ENCODE measurements around the gene PIK3C3.
A peak's percentile ranks its signal among the peaks of the same experiment; 100 is the strongest.

PIK3C3 gene

DNA sequence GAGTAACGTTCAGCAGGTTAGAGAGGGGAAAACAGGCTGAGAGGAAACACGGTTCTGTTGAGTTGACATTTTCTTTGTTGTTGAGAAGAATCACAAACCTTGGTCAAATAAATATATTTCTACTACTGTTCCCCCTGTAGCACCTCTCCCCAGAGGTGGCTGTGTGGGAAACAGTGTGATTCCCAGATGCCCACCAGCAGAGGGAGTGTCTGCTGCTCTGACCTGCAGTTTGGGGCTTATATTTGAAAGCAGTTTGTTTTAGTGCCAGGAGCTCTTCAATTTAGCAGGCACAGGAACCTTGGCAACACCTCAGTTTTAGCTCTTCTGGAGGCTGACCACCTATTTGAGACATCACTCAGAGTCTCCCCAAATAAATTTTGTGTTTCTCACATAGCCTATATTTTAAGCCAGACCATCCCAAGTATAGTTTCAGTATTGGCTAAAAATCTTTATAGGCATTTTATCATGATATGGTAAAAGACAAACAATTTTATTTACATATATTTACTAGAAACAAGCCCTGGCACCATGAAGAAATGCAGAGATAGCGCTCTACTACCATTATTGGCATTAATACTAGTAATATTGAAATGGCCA is 75.7 kb downstream of the PIK3C3 start:
- TF ChIP-seq, protein P1, sequence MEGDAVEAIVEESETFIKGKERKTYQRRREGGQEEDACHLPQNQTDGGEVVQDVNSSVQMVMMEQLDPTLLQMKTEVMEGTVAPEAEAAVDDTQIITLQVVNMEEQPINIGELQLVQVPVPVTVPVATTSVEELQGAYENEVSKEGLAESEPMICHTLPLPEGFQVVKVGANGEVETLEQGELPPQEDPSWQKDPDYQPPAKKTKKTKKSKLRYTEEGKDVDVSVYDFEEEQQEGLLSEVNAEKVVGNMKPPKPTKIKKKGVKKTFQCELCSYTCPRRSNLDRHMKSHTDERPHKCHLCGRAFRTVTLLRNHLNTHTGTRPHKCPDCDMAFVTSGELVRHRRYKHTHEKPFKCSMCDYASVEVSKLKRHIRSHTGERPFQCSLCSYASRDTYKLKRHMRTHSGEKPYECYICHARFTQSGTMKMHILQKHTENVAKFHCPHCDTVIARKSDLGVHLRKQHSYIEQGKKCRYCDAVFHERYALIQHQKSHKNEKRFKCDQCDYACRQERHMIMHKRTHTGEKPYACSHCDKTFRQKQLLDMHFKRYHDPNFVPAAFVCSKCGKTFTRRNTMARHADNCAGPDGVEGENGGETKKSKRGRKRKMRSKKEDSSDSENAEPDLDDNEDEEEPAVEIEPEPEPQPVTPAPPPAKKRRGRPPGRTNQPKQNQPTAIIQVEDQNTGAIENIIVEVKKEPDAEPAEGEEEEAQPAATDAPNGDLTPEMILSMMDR (IDR thresholded peaks at IDR 0.05; ENCODE audit: insufficient read depth, missing control alignments), result peak; percentile 57
- FAIRE-seq, result no peak
- no peak for DNase-seq (ENCODE audit: insufficient read length, low spot score)

DNA sequence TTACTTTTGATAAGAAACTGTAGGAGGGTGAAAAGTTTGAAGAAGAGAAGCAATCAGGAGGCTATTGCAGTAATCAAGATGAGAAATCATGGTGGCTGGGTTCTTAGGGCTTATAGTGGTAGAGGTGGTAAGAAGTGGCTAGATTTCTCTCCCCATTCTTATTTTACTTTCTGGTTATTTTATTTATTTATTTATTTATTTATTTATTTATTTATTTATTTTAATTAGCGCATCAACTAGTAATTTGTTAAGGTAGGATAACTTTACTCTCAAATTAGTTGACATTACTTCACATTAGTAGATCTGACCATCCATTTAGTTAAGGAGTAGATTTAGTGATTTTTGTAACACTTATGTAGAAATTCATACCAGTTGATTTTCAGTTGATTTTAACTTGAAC is 77.4 kb downstream of the PIK3C3 start:
- no peak for DNase-seq (ENCODE audit: insufficient read length, low spot score)
- TF ChIP-seq, protein P1 (IDR thresholded peaks at IDR 0.05; ENCODE audit: insufficient read depth, missing control alignments), result no peak
- no peak for FAIRE-seq

DNA sequence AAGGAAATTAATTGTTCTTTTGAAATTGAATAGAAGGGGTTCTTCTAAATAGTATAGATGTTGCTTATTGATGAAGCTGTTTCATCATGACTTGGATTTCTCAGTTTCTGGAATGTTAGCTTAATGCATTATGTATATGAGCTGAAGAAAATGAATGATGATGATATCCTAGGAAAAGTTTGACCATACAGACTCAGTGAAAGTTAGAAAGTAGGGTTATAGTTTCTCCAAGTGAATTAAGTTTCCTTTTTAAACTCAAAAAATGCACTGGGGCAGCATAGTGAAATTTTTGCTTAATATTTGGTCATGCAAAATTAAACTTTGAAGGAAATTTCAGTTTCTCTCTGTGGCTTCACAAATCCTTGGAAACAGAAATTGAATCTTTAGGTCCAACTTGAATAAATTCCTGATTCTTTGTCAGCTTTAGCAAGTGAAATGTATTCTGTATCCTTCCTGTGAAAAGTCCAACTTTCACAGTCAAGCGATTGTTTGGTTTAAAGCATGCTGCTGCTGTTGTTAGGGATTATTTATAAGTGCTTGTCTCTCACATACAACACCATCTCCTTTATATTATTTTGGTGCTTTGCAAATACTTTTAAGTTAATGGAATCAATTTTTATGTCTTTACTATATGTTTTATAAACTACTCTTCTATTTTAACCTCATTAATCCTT is 78.2 kb downstream of the PIK3C3 start:
- TF ChIP-seq, protein P1 (IDR thresholded peaks at IDR 0.05; ENCODE audit: insufficient read depth, missing control alignments), result no peak
- FAIRE-seq, result peak; percentile 73
- DNase-seq (ENCODE audit: insufficient read length, low spot score), result no peak

DNA sequence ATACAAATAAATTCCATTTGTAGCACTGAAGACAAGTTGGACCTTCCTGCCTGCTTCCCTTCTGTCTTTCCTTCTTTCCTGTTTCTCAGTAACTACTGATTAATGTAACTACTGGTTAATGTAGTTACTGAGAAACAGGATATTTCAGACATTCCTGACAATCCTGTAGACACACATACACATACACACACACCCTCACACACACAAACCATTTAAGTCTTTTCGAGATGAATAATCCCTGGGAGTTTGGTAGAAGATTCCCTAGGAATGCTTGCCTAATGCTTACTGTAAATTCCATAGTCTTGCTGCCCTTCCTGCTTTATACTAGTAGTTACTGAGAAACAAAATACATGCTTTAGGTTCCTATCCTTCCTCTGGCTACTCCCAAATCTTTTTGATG is 83.9 kb downstream of the PIK3C3 start:
- no peak for DNase-seq (ENCODE audit: insufficient read length, low spot score)
- FAIRE-seq, result peak; percentile 80
- TF ChIP-seq, protein P1 (IDR thresholded peaks at IDR 0.05; ENCODE audit: insufficient read depth, missing control alignments), result no peak

DNA sequence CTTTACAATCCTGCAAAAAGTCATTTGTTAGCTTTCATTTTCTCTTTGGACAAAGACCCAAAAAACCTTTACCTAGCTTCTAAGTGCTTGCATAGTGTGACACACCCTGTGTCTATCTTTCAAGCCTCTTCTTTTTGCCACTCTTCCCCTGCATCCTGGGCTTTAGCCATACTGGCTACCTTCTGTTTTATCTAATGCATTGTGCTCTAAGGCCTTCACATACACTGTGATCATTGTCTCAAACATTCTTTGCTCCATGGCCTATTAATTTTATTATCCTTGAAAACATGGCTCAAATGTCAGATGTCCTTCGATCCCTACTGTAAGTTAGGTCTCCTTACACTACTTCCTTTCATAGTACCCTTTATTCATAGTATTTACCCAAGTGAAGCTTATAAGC is 84.4 kb downstream of the PIK3C3 start:
- TF ChIP-seq, protein P1 (IDR thresholded peaks at IDR 0.05; ENCODE audit: insufficient read depth, missing control alignments), result no peak
- DNase-seq (ENCODE audit: insufficient read length, low spot score) (no peak), FAIRE-seq (peak; percentile 87)

DNA sequence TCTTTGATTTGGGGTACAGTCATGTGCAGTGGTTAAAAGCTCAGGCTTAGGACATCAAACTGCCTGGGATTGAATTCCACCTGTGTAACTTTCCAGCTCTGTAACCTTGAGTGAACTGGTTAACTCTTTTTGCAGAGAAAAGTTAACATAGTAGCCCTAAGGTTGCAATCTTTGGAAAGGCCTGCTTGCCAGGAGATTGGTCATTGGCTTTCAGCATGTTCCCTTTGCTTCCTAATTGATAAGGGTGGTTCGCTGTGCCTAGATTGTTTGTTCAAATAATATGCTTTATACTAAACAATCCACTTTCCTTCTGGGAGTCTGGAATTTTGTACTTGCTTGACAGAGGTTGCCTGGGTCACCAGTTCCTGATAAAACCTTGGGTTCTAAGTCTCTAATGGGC is 86.8 kb downstream of the PIK3C3 start:
- FAIRE-seq, result no peak
- no peak for DNase-seq (ENCODE audit: insufficient read length, low spot score)
- TF ChIP-seq, protein P1 (IDR thresholded peaks at IDR 0.05; ENCODE audit: insufficient read depth, missing control alignments), result no peak

DNA sequence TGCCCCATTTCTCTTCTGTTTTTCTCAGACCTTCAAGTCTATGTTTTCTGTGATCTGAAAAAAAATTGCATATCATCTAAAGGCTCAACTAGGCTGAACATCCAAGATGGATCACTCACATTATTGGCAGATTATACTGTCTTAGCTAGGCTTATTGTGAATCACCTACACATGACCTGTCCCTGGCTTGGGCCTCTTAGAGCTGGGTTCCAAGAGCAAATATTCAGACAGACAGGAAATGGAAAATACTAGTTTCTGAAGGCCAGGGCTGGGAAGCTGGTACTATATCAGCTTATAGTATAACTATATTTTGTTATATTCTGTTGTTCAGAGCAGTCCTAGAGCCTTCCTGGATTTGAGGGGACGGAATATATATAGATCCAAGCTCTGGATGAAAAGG is 90.3 kb downstream of the PIK3C3 start:
- TF ChIP-seq, protein P1 (IDR thresholded peaks at IDR 0.05; ENCODE audit: insufficient read depth, missing control alignments), result no peak
- FAIRE-seq (peak; percentile 80), DNase-seq (ENCODE audit: insufficient read length, low spot score) (no peak)
